ENCODE results near the gene LARGE1.

DNA sequence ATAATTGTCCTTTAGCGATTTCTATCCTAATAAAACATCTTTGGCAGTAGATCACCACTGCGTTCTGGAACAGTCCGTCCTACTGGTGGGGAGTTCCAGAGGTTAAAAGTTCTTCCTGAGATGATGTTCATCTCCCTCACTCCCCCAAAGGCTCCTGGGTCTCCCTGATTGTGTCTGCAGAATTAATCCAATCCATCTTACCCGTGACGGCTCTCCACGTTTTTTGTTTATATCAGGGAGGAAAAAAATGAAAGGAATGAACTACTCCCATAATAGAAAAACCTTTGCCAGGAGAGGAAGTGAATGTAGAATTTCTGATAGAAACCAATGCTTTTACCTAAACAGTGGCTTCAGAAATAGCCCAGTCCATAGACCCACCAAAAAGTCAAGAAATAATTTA is 81.6 kb downstream of the LARGE1 start:
- TF ChIP-seq, protein P1, sequence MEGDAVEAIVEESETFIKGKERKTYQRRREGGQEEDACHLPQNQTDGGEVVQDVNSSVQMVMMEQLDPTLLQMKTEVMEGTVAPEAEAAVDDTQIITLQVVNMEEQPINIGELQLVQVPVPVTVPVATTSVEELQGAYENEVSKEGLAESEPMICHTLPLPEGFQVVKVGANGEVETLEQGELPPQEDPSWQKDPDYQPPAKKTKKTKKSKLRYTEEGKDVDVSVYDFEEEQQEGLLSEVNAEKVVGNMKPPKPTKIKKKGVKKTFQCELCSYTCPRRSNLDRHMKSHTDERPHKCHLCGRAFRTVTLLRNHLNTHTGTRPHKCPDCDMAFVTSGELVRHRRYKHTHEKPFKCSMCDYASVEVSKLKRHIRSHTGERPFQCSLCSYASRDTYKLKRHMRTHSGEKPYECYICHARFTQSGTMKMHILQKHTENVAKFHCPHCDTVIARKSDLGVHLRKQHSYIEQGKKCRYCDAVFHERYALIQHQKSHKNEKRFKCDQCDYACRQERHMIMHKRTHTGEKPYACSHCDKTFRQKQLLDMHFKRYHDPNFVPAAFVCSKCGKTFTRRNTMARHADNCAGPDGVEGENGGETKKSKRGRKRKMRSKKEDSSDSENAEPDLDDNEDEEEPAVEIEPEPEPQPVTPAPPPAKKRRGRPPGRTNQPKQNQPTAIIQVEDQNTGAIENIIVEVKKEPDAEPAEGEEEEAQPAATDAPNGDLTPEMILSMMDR (IDR thresholded peaks at IDR 0.05; ENCODE audit: poor library complexity) = no peak
- no peak for TF ChIP-seq EZH2 (IDR thresholded peaks at IDR 0.05; ENCODE audit: borderline replicate concordance)

Measured in hepatocyte (in vitro differentiated cells).